Renal cortical epithelial cell (primary cell): ENCODE results near the gene NPTX1. TPM values are rescaled to one million over a fixed set of nuclear protein-coding genes. Genes with fewer than 3 reads are reported as not detected.
"Not testable (repeated sequence)": the region's sequence is repeated elsewhere in the genome, so short reads cannot be mapped to it uniquely, and the experiment has no call there.

ENCODE experiments used
- DNase-seq: peaks from one replicate; pipeline ENCODE4 v3.0.0-alpha.2; 2011; ENCODE audit warnings: low read depth
- total RNA-seq: library from RNA; depleted of rRNA; stranded (reverse); fragments of >200 nt; gene quantifications from 2 replicates; pipeline ENCODE4 v1.2.3, GENCODE V29; 2014

The NPTX1 gene
- 0.17 TPM in 1 of 2 replicates, not detected in the other for total RNA-seq

- DNase-seq = no peak
These were observed at the start of gene NPTX1 for GRCh38 chr17:80475910-80476876. Gene NPTX1, minus strand, starts transcription at chr17:80476607. Its CDS starts 161 bp downstream, at chr17:80476446.

- no peak for DNase-seq
These were observed 47.7 kb upstream of the NPTX1 start for GRCh38 chr17:80523956-80524712.

GRCh38 chr17:80523054-80523744 lies 46.8 kb upstream of the NPTX1 start:
- no peak for DNase-seq

- no peak for DNase-seq
These were observed 44.5 kb upstream of the NPTX1 start for GRCh38 chr17:80520810-80521455.

GRCh38 chr17:80519091-80519781 lies 42.8 kb upstream of the NPTX1 start:
- DNase-seq = no peak

- DNase-seq = no peak
These were observed 42.0 kb upstream of the NPTX1 start for GRCh38 chr17:80518392-80518791.

- no peak for DNase-seq
These were observed 41.2 kb upstream of the NPTX1 start for GRCh38 chr17:80517641-80518040.

- DNase-seq = no peak
These were observed 39.9 kb upstream of the NPTX1 start for GRCh38 chr17:80516171-80516932.

- DNase-seq = no peak
These were observed 37.5 kb upstream of the NPTX1 start for GRCh38 chr17:80513892-80514291.

GRCh38 chr17:80513201-80513600 lies 36.8 kb upstream of the NPTX1 start:
- no peak for DNase-seq

GRCh38 chr17:80512233-80512632 lies 35.8 kb upstream of the NPTX1 start:
- DNase-seq = no peak

- no peak for DNase-seq
These were observed 35.1 kb upstream of the NPTX1 start for GRCh38 chr17:80511222-80512180.

GRCh38 chr17:80510772-80511171 lies 34.4 kb upstream of the NPTX1 start:
- no peak for DNase-seq

- DNase-seq = no peak
These were observed 33.7 kb upstream of the NPTX1 start for GRCh38 chr17:80510132-80510531.

- no peak for DNase-seq
These were observed 32.9 kb upstream of the NPTX1 start for GRCh38 chr17:80509311-80509710.

- DNase-seq = no peak
These were observed 31.6 kb upstream of the NPTX1 start for GRCh38 chr17:80507965-80508364.

GRCh38 chr17:80507177-80507576 lies 30.8 kb upstream of the NPTX1 start:
- DNase-seq = not testable (repeated sequence)

GRCh38 chr17:80504686-80505413 lies 28.4 kb upstream of the NPTX1 start:
- no peak for DNase-seq
